ENCODE measurements around the gene GDF15. TPM values are rescaled to one million over a fixed set of nuclear protein-coding genes. Genes with fewer than 3 reads are reported as not detected.

GDF15 gene
- total RNA-seq, 4 donors from 2014 or later = 1.4 to 2.7 TPM; not detected in 2

GRCh38 chr19:18419195-18419698, 33.3 kb downstream of the GDF15 start, which contains the start of gene SSBP4:
Gene SSBP4, plus strand, starts transcription at chr19:18419398. Its CDS starts 251 bp downstream, at chr19:18419649.
- peak; percentile 60 to 64 for ATAC-seq
- in situ Hi-C loops (cut with MboI; ENCODE audit: low sequenced_read_pairs in 4 of 4) = loop anchor here in 2 of 4 donors (25.0 kb wide), 1 partner anchor 157 kb away; the partner anchor contains the start of gene IQCN (in 2 of the 2)
- intact Hi-C loops (cut with DNase I; ENCODE audit: low total_unique reads) = loop anchor here (10.0 kb wide), 1 partner anchor 214 kb away; the partner anchor contains the start of gene RAB3A

GRCh38 chr19:18419699-18420460, 33.9 kb downstream of the GDF15 start:
- ATAC-seq = no peak
- TF ChIP-seq CTCF (IDR thresholded peaks at IDR 0.05 in 4 of 5, conservative IDR thresholded peaks at IDR 0.05 in 1 of 5) (no peak), POLR2A (IDR thresholded peaks at IDR 0.05) (no peak)
- Histone ChIP-seq H3K27me3 (peaks cover 20 to 26% (median 21%) of the 10 kb centered on the region in 3 donors), H3K36me3 (no peaks in the 10 kb centered on the region), H3K4me3 (peak overlapping the region; percentile 57 to 69 (median 62)), H3K4me1 (peaks cover 18 to 65% of the 10 kb centered on the region in 2 donors), H3K27ac (peak overlapping the region; percentile 58 to 92 (median 84)), H3K9me3 (no peaks in the 10 kb centered on the region)
- in situ Hi-C loops (cut with MboI; ENCODE audit: low sequenced_read_pairs in 4 of 4) (loop anchor here in 2 of 4 donors (25.0 kb wide), 1 partner anchor 158 kb away; the partner anchor contains the start of gene IQCN (in 2 of the 2)), intact Hi-C loops (cut with DNase I; ENCODE audit: low total_unique reads) (loop anchor here (10.0 kb wide), 1 partner anchor 215 kb away; the partner anchor contains the start of gene RAB3A)
- DNase-seq = no peak

More at GRCh38 chr19:18419195-18419698, 33.3 kb downstream of the GDF15 start, which contains the start of gene SSBP4:
- Histone ChIP-seq H3K4me3 (peak within 1 kb of the TSS; percentile 57 to 69 (median 62)), H3K36me3 (no peaks in the 10 kb centered on the region), H3K27ac (peak within 1 kb of the TSS; percentile 83 to 92 (median 84)), H3K4me1 (peaks cover 18 to 62% of the 10 kb centered on the region in 2 donors), H3K27me3 (peaks cover 20 to 26% (median 21%) of the 10 kb centered on the region in 3 donors), H3K9me3 (no peaks in the 10 kb centered on the region)
- peak in 4 of 5 experiments; percentile 57 to 67 (median 59) for TF ChIP-seq CTCF (IDR thresholded peaks at IDR 0.05 in 4 of 5, conservative IDR thresholded peaks at IDR 0.05 in 1 of 5)
- peak; percentile 59 to 60 for TF ChIP-seq POLR2A (IDR thresholded peaks at IDR 0.05)
- DNase-seq = peak in 1 of 2 donors; percentile 59

- H3K27me3 ChIP-seq = peaks cover 20 to 26% (median 21%) of the 10 kb centered on the region in 3 donors
- DNase-seq (no peak), ATAC-seq (no peak)
- no peak for TF ChIP-seq POLR2A (IDR thresholded peaks at IDR 0.05)
- TF ChIP-seq CTCF (IDR thresholded peaks at IDR 0.05 in 4 of 5, conservative IDR thresholded peaks at IDR 0.05 in 1 of 5) = no peak
- intact Hi-C loops (cut with DNase I; ENCODE audit: low total_unique reads) = no loop called here
- H3K27ac ChIP-seq = peak overlapping the region; percentile 58 to 92 (median 84)
- H3K36me3 ChIP-seq = no peaks in the 10 kb centered on the region
- peak overlapping the region in 1 of 4 donors; percentile 62 for H3K4me3 ChIP-seq
- in situ Hi-C loops (cut with MboI; ENCODE audit: low sequenced_read_pairs in 4 of 4) = loop anchor here in 2 of 4 donors (25.0 kb wide), 1 partner anchor 159 kb away; the partner anchor contains the start of gene IQCN (in 2 of the 2)
- H3K9me3 ChIP-seq = no peaks in the 10 kb centered on the region
- peaks cover 22 to 70% of the 10 kb centered on the region in 2 donors for H3K4me1 ChIP-seq
Measured at GRCh38 chr19:18420930-18421329, 35.0 kb downstream of the GDF15 start.

GRCh38 chr19:18421371-18421959, 35.5 kb downstream of the GDF15 start:
- no peaks in the 10 kb centered on the region for H3K9me3 ChIP-seq
- no peak for TF ChIP-seq CTCF (IDR thresholded peaks at IDR 0.05 in 4 of 5, conservative IDR thresholded peaks at IDR 0.05 in 1 of 5)
- TF ChIP-seq POLR2A (IDR thresholded peaks at IDR 0.05) = no peak
- in situ Hi-C loops (cut with MboI; ENCODE audit: low sequenced_read_pairs in 4 of 4) (loop anchor here in 2 of 4 donors (25.0 kb wide), 1 partner anchor 159 kb away; the partner anchor contains the start of gene IQCN (in 2 of the 2)), intact Hi-C loops (cut with DNase I; ENCODE audit: low total_unique reads) (no loop called here)
- no peak for DNase-seq
- peaks cover 20 to 23% (median 20%) of the 10 kb centered on the region in 3 donors for H3K27me3 ChIP-seq
- peak overlapping the region in 2 of 4 donors; percentile 84 to 92 for H3K27ac ChIP-seq
- peaks cover 25 to 72% of the 10 kb centered on the region in 2 donors for H3K4me1 ChIP-seq
- H3K36me3 ChIP-seq = no peaks in the 10 kb centered on the region
- ATAC-seq = no peak
- no peak overlapping the region for H3K4me3 ChIP-seq
